Measurements from ENCODE around the gene MED15. TPM values are rescaled to one million over a fixed set of nuclear protein-coding genes. Genes with fewer than 3 reads are reported as not detected.

Gene MED15
- polyA plus RNA-seq, 1 experiment, result 42.7 TPM

GRCh38 chr22:20514658-20515406 is 7.4 kb downstream of the MED15 start:
- Histone ChIP-seq H3K4me3 (ENCODE audit: low read depth, low read length) (no peak overlapping the region), H3K27me3 (ENCODE audit: control insufficient read depth, insufficient read depth, low read length) (no peaks in the 10 kb centered on the region), H3K36me3 (ENCODE audit: control insufficient read depth, insufficient read depth, low read length) (peaks cover 7% of the 10 kb centered on the region)
- ChIA-PET POLR2A (no interaction called here), CTCF (interaction anchor here (0.7 to 3.1 kb wide), 3 partner anchors 12 to 96 kb away, joined by 3 to 22 read pairs (median 3); no protein-coding TSS in a partner anchor)
- DNase-seq (ENCODE audit: low read depth), result peak; percentile 75
- no peak for TF ChIP-seq CTCF (IDR thresholded peaks at IDR 0.05; ENCODE audit: insufficient read depth, low read depth, low read length)

GRCh38 chr22:20516399-20516798 is 9.0 kb downstream of the MED15 start:
- Histone ChIP-seq H3K36me3 (ENCODE audit: control insufficient read depth, insufficient read depth, low read length) (peaks cover 10% of the 10 kb centered on the region), H3K4me3 (ENCODE audit: low read depth, low read length) (no peak overlapping the region), H3K27me3 (ENCODE audit: control insufficient read depth, insufficient read depth, low read length) (no peaks in the 10 kb centered on the region)
- ChIA-PET POLR2A (no interaction called here), CTCF (interaction anchor here (0.7 kb wide), 1 partner anchor 8 kb away, joined by 3 read pairs; no protein-coding TSS in a partner anchor)
- DNase-seq (ENCODE audit: low read depth), result no peak
- TF ChIP-seq CTCF (IDR thresholded peaks at IDR 0.05; ENCODE audit: insufficient read depth, low read depth, low read length), result no peak

- H3K27me3 ChIP-seq (ENCODE audit: control insufficient read depth, insufficient read depth, low read length), result no peaks in the 10 kb centered on the region
- no peak for DNase-seq (ENCODE audit: low read depth)
- ChIA-PET POLR2A (no interaction called here), CTCF (interaction anchor here (0.7 to 1.9 kb wide), 2 partner anchors 10 to 47 kb away, joined by 3 to 5 read pairs; no protein-coding TSS in a partner anchor)
- no peak overlapping the region for H3K4me3 ChIP-seq (ENCODE audit: low read depth, low read length)
- TF ChIP-seq CTCF (IDR thresholded peaks at IDR 0.05; ENCODE audit: insufficient read depth, low read depth, low read length), result no peak
- H3K36me3 ChIP-seq (ENCODE audit: control insufficient read depth, insufficient read depth, low read length), result peaks cover 10% of the 10 kb centered on the region
These were observed 10.0 kb downstream of the MED15 start for GRCh38 chr22:20517422-20517821.

- TF ChIP-seq CTCF (IDR thresholded peaks at IDR 0.05; ENCODE audit: insufficient read depth, low read depth, low read length), result no peak
These were observed 10.6 kb downstream of the MED15 start for GRCh38 chr22:20517841-20518592.

GRCh38 chr22:20519558-20519957 is 12.1 kb downstream of the MED15 start:
- Histone ChIP-seq H3K36me3 (ENCODE audit: control insufficient read depth, insufficient read depth, low read length) (peaks cover 7% of the 10 kb centered on the region), H3K27me3 (ENCODE audit: control insufficient read depth, insufficient read depth, low read length) (no peaks in the 10 kb centered on the region), H3K4me3 (ENCODE audit: low read depth, low read length) (no peak overlapping the region)
- POLR2A ChIA-PET, result interaction anchor here (0.6 kb wide), 1 partner anchor 237 kb away, joined by 20 read pairs; no protein-coding TSS in a partner anchor
- TF ChIP-seq CTCF (IDR thresholded peaks at IDR 0.05; ENCODE audit: insufficient read depth, low read depth, low read length), result no peak
- DNase-seq (ENCODE audit: low read depth), result no peak
- CTCF ChIA-PET, result interaction anchor here (0.7 to 1.5 kb wide), 4 partner anchors 34 to 231 kb away, joined by 3 to 5 read pairs (median 4); no protein-coding TSS in a partner anchor

More at GRCh38 chr22:20517841-20518592, 10.6 kb downstream of the MED15 start:
- H3K27me3 ChIP-seq (ENCODE audit: control insufficient read depth, insufficient read depth, low read length), result no peaks in the 10 kb centered on the region
- ChIA-PET CTCF (interaction anchor here (0.6 to 1.9 kb wide), 4 partner anchors 20 to 51 kb away, joined by 3 to 5 read pairs (median 4); no protein-coding TSS in a partner anchor), POLR2A (no interaction called here)
- H3K36me3 ChIP-seq (ENCODE audit: control insufficient read depth, insufficient read depth, low read length), result peaks cover 10% of the 10 kb centered on the region
- H3K4me3 ChIP-seq (ENCODE audit: low read depth, low read length), result no peak overlapping the region
- no peak for DNase-seq (ENCODE audit: low read depth)
